Esophagus muscularis mucosa (tissue), 4 donors: ENCODE data around the gene METTL9. TPM values are rescaled to one million over a fixed set of nuclear protein-coding genes. Genes with fewer than 3 reads are reported as not detected.
"Not testable (repeated sequence)": the region's sequence is repeated elsewhere in the genome, so short reads cannot be mapped to it uniquely, and the experiment has no call there.

Experiments used
- DNase-seq: peaks from one replicate; pipeline ENCODE4 v3.0.0-alpha.2; 2017; ENCODE audit errors: extremely low spot score
- H3K27ac ChIP-seq, 4 donors: fragments of 200-600 bp; sonication (generic); replicated peaks in 1 of 4; 1 replicate in 3 of 4; 2 replicates in 1 of 4; pipeline ENCODE4 v1.5.1; 2016 to 2019; ENCODE audit warnings: mild to moderate bottlenecking in 1 of 4
- H3K27me3 ChIP-seq, 4 donors: fragments of 200-600 bp; sonication (generic); one replicate each; pipeline versions ENCODE4 v1.5.1 to v1.6.0; 2016 to 2019
- H3K36me3 ChIP-seq, 4 donors: fragments of 200-600 bp; sonication (generic); one replicate each; pipeline ENCODE4 v1.5.1; 2016 to 2019
- H3K4me1 ChIP-seq, 4 donors: fragments of 200-600 bp; sonication (generic); one replicate each; pipeline ENCODE4 v1.5.1; 2016 to 2019
- H3K4me3 ChIP-seq, 4 donors: fragments of 200-600 bp; sonication (generic); 1 replicate in 2 of 4; 2 replicates in 2 of 4; pipeline ENCODE4 v1.5.1; 2016 to 2019; ENCODE audit warnings: mild to moderate bottlenecking in 4 of 4, moderate library complexity in 1 of 4
- H3K9me3 ChIP-seq, 4 donors: fragments of 200-600 bp; sonication (generic); 1 replicate in 3 of 4; 2 replicates in 1 of 4; pipeline ENCODE4 v1.5.1; 2016 to 2019
- EP300 ChIP-seq: sonication (generic); formaldehyde crosslinking; IDR thresholded peaks from one replicate; pipeline ENCODE4 v1.6.1; 2017; ENCODE audit warnings: antibody characterized with exemption
- POLR2A ChIP-seq: fragments of 450-650 bp; IDR thresholded peaks from one replicate; pipeline ENCODE4 v1.6.1; 2017; ENCODE audit warnings: antibody characterized with exemption, moderate library complexity, mild to moderate bottlenecking, low read depth
- POLR2AphosphoS5 ChIP-seq, 2 donors: sonication (generic); formaldehyde crosslinking; IDR thresholded peaks; one replicate each; pipeline ENCODE4 v1.6.1; 2017; ENCODE audit warnings: antibody characterized with exemption in 2 of 2
- WGBS: methylation state at CpG from one replicate; pipeline ENCODE4 v1.1.5; 2018; 5-methylcytosine and 5-hydroxymethylcytosine counted together
- intact Hi-C: fragments of 100-400 bp; cut with DNase I; formaldehyde crosslinking; loops from one replicate; pipeline ENCODE4 v1.15.1; 2023
- total RNA-seq, 4 donors: library from RNA; depleted of rRNA; stranded (reverse); fragments of >200 nt; gene quantifications; one replicate each; pipeline versions ENCODE4 v1.1.0 to v1.2.1, GENCODE V29; 2016
- TF ChIP-seq, protein P1 (sequence below), 3 experiments: fragments of 200-600 bp in 2 of 3; fragments of 450-650 bp in 1 of 3; sonication (generic) in 2 of 3; IDR thresholded peaks; one replicate each; pipeline ENCODE4 v1.5.1; 2017 to 2019; ENCODE audit warnings: antibody characterized with exemption in 3 of 3, mild to moderate bottlenecking in 2 of 3, moderate library complexity in 1 of 3

Gene METTL9
- total RNA-seq, 4 donors from 2014 or later: 70.2 to 122 (median 106) TPM

DNA sequence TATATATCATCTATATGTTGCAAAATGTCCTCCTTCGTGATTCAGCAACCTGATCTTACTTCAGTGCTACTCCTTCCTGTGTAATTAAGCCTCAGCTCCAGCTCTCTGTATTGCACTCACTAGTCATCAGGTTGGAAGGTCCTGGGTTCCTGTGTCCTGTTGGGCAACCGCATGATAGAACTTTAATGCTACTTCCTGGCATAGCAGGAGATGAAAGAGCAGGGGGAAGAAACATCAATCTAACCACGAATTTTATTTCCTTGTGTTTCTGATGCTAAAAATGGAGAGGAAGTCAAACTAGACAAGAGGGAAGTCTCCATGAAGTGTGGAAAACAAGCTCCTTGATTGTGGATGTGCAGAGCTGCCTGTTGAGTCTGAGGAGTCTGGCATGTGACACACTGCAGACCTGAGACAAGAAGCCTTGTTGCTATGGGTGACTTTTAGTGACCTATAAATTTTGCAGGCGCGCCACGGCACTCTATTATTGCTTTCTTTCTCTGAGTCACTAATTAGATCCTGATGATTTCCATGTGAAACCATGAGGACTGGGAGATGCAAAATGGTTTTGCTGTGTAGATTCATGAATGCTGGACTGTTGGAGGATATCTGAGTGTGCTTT is 27.4 kb downstream of the METTL9 start:
- TF ChIP-seq POLR2A (no peak), EP300 (no peak), POLR2AphosphoS5 (IDR thresholded peaks at IDR 0.05) (no peak)
- TF ChIP-seq, protein P1, sequence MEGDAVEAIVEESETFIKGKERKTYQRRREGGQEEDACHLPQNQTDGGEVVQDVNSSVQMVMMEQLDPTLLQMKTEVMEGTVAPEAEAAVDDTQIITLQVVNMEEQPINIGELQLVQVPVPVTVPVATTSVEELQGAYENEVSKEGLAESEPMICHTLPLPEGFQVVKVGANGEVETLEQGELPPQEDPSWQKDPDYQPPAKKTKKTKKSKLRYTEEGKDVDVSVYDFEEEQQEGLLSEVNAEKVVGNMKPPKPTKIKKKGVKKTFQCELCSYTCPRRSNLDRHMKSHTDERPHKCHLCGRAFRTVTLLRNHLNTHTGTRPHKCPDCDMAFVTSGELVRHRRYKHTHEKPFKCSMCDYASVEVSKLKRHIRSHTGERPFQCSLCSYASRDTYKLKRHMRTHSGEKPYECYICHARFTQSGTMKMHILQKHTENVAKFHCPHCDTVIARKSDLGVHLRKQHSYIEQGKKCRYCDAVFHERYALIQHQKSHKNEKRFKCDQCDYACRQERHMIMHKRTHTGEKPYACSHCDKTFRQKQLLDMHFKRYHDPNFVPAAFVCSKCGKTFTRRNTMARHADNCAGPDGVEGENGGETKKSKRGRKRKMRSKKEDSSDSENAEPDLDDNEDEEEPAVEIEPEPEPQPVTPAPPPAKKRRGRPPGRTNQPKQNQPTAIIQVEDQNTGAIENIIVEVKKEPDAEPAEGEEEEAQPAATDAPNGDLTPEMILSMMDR (IDR thresholded peaks at IDR 0.05): no peak
- DNase-seq: no peak
- intact Hi-C loops: no loop called here
- Histone ChIP-seq H3K9me3 (no peaks in the 10 kb centered on the region), H3K27ac (no peak overlapping the region), H3K36me3 (peaks cover 17 to 60% (median 43%) of the 10 kb centered on the region in 4 donors), H3K4me3 (no peak overlapping the region), H3K4me1 (peaks cover 0 to 14% (median 4%) of the 10 kb centered on the region in 4 donors), H3K27me3 (no peaks in the 10 kb centered on the region)
- 48% methylated on average over 6 of the region's 6 CpGs for WGBS

DNA sequence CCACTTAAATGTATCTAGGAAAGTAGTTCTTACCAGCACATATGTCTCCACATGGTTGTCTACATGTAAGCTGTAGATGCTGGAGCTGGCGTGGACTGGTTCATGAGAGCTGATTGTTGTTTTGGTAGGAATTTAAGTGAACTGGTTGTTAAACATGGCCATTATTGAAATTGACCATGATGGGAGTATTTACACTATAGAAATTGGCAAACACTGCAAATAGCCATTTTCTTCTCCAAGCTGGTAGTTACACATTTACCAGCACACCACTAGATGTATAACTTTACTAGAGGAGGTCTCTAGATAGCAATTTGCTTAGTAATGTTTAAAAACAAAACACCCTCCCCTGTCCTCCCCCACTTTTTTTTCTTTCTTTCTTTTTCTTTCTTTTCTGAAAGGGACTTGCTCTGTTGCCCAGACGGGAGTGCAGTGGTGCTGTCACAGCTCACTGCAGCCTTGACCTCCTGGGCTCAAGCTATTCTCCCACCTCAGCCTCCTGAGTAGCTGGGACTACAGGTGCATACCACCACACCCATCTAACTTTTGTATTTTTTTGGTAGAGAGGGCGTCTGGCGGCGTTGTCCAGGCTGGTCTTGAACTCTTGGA is 28.8 kb downstream of the METTL9 start:
- no peak for TF ChIP-seq POLR2A
- TF ChIP-seq, protein P1 (IDR thresholded peaks at IDR 0.05): no peak
- no peak for TF ChIP-seq POLR2AphosphoS5 (IDR thresholded peaks at IDR 0.05)
- TF ChIP-seq EP300: no peak
- H3K36me3 ChIP-seq: peaks cover 17 to 67% (median 43%) of the 10 kb centered on the region in 4 donors
- H3K4me3 ChIP-seq: no peak overlapping the region
- WGBS: 99% methylated on average over 5 of the region's 5 CpGs
- H3K9me3 ChIP-seq: no peaks in the 10 kb centered on the region
- peaks cover 0 to 14% (median 4%) of the 10 kb centered on the region in 4 donors for H3K4me1 ChIP-seq
- DNase-seq: no peak
- no peaks in the 10 kb centered on the region for H3K27me3 ChIP-seq
- H3K27ac ChIP-seq: no peak overlapping the region
- intact Hi-C loops: no loop called here

DNA sequence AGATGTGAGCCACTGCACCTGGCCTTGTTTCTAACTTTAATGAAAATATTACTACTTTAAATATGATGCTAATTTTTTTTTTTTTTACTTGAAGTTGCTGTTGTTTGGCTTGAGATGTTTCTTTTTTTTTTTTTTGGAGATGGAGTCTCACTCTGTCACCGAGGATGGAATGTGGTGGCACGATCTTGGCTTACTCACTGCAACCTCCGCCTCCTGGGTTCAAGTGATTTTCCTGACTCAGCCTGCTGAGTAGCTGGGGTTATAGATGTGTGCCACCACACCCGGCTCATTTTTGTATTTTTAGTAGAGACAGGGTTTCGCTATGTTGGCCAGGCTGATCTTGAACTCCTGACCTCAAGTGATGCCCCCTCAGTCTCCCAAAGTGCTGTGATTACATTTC is 29.4 kb downstream of the METTL9 start:
- TF ChIP-seq, protein P1 (IDR thresholded peaks at IDR 0.05): no peak
- TF ChIP-seq POLR2A: no peak
- no peak for TF ChIP-seq EP300
- TF ChIP-seq POLR2AphosphoS5 (IDR thresholded peaks at IDR 0.05): no peak
- no peaks in the 10 kb centered on the region for H3K27me3 ChIP-seq
- peaks cover 0 to 14% (median 4%) of the 10 kb centered on the region in 4 donors for H3K4me1 ChIP-seq
- WGBS: 98% methylated on average over 5 of the region's 5 CpGs
- no peak overlapping the region for H3K4me3 ChIP-seq
- intact Hi-C loops: no loop called here
- no peak overlapping the region for H3K27ac ChIP-seq
- no peak for DNase-seq
- H3K36me3 ChIP-seq: peaks cover 17 to 63% (median 43%) of the 10 kb centered on the region in 4 donors
- H3K9me3 ChIP-seq: no peaks in the 10 kb centered on the region

DNA sequence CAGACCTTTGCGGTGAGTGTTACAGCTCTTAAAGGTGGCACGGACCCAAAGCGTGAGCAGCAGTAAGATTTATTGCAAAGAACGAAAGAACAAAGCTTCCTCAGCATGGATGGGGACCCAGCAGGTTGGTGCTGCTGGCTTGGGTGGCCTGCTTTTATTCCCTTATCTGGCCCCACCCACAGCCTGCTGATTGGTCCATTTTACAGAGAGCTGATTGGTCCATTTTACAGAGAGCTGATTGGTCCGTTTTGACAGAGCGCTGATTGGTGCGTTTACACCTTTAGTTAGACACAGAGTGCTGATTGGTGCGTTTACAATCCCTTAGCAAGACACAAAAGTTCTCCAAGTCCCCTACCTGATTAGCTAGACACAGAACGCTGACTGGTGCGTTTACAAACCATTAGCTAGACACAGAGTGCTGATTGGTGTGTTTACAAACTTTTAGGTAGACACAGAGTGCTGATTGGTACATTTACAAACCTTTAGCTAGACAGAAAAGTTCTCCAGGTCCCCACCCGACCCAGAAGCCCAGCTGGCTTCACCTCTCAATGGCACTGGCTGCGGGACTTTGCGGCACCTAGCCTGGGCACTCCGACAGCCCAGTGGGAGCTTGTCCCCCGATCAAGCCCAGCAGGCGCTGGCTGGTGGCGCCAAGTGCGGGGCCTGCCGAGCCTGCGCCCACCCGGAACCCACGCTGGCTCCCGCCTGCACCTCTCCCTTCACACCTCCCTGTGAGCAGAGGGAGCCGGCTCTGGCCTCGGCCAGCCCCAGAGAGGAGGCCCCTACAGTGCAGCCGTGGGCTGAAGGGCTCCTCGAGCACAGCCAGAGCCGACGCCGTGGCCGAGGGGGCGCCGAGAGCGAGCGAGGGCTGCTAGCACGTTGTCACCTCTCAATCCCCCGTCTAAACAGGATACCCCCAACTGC is 30.5 kb downstream of the METTL9 start:
- H3K9me3 ChIP-seq, H3K27ac ChIP-seq, H3K4me3 ChIP-seq, intact Hi-C loops, H3K27me3 ChIP-seq, DNase-seq: not testable (repeated sequence)
- peaks cover 17 to 64% (median 48%) of the 10 kb centered on the region in 4 donors for H3K36me3 ChIP-seq
- WGBS: 99% methylated on average over 28 of the region's 37 CpGs
- H3K4me1 ChIP-seq: peaks cover 0 to 14% (median 4%) of the 10 kb centered on the region in 4 donors

DNA sequence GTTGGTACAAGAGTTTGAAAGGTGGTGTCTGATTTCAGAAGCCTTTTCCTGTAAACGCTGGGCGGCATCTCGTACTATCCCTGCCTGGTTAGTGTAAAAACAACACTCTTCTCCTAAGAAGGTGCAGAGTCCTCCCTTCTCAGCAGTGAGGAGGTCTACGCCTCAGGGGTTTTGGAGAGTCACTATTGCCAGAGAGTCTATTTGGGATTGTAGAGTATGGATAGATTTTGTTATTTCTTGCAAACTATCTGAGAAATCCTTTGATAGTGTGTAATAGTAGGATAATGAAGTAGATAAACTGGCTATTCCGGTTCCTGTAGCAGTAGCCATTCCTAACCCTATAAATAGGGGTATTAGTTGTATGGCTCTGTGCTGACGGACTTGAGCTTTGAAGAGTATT is 31.5 kb downstream of the METTL9 start:
- H3K27me3 ChIP-seq, H3K27ac ChIP-seq, intact Hi-C loops, DNase-seq, H3K4me3 ChIP-seq, H3K9me3 ChIP-seq: not testable (repeated sequence)
- WGBS: 94% methylated on average over 6 of the region's 6 CpGs
- H3K36me3 ChIP-seq: peaks cover 22 to 64% (median 41%) of the 10 kb centered on the region in 4 donors
- peaks cover 0 to 13% (median 4%) of the 10 kb centered on the region in 4 donors for H3K4me1 ChIP-seq

DNA sequence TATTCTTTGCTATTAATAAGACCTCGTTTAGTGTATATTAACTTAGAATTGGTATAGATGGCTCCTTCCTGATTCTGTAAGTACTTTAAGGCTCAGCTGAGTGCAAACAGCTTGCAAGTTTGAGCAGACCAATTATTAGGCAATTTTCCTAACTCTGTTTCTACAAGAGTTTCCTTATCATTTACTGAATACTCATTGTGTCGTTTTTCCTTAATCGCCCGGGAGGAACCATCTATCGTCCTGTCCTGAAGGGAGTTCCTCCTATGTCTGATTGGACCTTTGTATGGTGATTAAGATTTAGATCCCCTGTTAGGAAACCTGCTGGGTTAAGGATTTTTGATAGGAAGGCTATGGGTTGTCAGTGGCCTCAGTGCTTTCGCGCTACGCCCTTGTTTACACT is 32.0 kb downstream of the METTL9 start:
- intact Hi-C loops, H3K9me3 ChIP-seq, H3K4me1 ChIP-seq, DNase-seq, H3K4me3 ChIP-seq, H3K27ac ChIP-seq, H3K27me3 ChIP-seq: not testable (repeated sequence)
- peaks cover 23 to 65% (median 39%) of the 10 kb centered on the region in 4 donors for H3K36me3 ChIP-seq
- 84% methylated on average over 8 of the region's 8 CpGs for WGBS

DNA sequence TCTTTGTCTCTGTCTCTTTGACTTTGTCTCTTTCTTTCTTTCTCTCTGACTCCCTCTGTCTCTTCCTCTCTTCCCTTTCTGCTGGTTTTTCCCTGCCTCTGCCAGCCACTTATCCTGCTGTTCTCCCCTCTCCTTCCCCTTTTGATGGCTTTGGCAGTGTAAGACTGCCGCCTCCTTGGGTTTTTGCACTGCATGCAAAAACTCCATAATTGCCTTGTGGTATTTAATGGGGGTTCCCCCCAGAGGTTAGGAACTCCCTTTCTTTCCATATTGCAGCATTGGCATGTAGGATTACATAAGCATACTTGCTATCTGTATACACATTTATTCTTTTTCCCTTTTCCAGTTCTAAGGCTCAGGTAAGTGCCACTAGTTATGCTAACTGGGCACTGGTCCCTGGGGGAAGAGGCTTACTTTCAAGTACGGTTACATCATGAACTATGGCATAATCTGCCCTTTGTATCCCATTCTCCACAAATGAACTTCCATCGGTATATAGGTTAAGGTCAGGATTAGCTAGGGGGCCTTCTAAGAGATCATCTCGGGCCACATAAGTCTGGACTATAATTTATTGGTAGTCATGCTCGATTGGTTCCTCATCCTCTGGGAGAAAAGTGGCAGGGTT is 32.7 kb downstream of the METTL9 start:
- H3K9me3 ChIP-seq, H3K27ac ChIP-seq, H3K27me3 ChIP-seq, intact Hi-C loops, H3K4me1 ChIP-seq, DNase-seq, H3K4me3 ChIP-seq: not testable (repeated sequence)
- WGBS: 95% methylated on average over 5 of the region's 5 CpGs
- H3K36me3 ChIP-seq: peaks cover 23 to 64% (median 36%) of the 10 kb centered on the region in 4 donors
